ENCODE measurements around the gene SLC5A5.

DNA sequence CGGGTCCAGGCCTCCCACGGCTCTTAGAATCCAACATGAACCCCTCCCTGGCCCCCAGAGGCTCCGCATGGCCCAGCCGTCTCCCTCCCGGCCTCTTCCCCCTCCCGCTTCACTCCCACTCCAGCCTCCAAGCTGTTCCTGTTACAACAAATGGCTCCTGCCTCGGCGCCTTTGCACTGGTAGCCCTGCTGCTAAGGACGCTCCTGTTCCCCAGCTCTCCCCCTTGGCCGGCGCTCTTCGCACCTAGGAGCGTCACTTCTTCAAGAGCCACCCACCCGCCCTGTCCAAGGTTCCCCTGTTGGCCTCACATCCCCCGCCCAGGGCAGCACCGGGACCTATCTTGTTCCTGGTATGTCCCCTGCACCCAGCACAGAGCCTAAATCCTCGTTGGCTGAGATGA is 70.4 kb downstream of the SLC5A5 start:
- TF ChIP-seq, protein P1, sequence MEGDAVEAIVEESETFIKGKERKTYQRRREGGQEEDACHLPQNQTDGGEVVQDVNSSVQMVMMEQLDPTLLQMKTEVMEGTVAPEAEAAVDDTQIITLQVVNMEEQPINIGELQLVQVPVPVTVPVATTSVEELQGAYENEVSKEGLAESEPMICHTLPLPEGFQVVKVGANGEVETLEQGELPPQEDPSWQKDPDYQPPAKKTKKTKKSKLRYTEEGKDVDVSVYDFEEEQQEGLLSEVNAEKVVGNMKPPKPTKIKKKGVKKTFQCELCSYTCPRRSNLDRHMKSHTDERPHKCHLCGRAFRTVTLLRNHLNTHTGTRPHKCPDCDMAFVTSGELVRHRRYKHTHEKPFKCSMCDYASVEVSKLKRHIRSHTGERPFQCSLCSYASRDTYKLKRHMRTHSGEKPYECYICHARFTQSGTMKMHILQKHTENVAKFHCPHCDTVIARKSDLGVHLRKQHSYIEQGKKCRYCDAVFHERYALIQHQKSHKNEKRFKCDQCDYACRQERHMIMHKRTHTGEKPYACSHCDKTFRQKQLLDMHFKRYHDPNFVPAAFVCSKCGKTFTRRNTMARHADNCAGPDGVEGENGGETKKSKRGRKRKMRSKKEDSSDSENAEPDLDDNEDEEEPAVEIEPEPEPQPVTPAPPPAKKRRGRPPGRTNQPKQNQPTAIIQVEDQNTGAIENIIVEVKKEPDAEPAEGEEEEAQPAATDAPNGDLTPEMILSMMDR (conservative IDR thresholded peaks at IDR 0.05; ENCODE audit: low read depth, low read length) = no peak
- no peak for TF ChIP-seq RFX5 (IDR thresholded peaks at IDR 0.05; ENCODE audit: low read depth, low read length)
- no peak for TF ChIP-seq POLR2A (IDR thresholded peaks at IDR 0.05; ENCODE audit: low read depth, low read length)
- TF ChIP-seq CEBPB (IDR thresholded peaks at IDR 0.05; ENCODE audit: low read depth, low read length) = no peak
- TF ChIP-seq BHLHE40 (IDR thresholded peaks at IDR 0.05; ENCODE audit: low read depth, low read length) = no peak
- no peak for TF ChIP-seq RAD21 (IDR thresholded peaks at IDR 0.05; ENCODE audit: low read length)
